ENCODE measurements around the gene RCE1.
A peak's percentile ranks its signal among the peaks of the same experiment; 100 is the strongest.
"Not testable (repeated sequence)": the region's sequence is repeated elsewhere in the genome, so short reads cannot be mapped to it uniquely, and the experiment has no call there.

RCE1 gene, protein sequence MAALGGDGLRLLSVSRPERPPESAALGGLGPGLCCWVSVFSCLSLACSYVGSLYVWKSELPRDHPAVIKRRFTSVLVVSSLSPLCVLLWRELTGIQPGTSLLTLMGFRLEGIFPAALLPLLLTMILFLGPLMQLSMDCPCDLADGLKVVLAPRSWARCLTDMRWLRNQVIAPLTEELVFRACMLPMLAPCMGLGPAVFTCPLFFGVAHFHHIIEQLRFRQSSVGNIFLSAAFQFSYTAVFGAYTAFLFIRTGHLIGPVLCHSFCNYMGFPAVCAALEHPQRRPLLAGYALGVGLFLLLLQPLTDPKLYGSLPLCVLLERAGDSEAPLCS

DNA sequence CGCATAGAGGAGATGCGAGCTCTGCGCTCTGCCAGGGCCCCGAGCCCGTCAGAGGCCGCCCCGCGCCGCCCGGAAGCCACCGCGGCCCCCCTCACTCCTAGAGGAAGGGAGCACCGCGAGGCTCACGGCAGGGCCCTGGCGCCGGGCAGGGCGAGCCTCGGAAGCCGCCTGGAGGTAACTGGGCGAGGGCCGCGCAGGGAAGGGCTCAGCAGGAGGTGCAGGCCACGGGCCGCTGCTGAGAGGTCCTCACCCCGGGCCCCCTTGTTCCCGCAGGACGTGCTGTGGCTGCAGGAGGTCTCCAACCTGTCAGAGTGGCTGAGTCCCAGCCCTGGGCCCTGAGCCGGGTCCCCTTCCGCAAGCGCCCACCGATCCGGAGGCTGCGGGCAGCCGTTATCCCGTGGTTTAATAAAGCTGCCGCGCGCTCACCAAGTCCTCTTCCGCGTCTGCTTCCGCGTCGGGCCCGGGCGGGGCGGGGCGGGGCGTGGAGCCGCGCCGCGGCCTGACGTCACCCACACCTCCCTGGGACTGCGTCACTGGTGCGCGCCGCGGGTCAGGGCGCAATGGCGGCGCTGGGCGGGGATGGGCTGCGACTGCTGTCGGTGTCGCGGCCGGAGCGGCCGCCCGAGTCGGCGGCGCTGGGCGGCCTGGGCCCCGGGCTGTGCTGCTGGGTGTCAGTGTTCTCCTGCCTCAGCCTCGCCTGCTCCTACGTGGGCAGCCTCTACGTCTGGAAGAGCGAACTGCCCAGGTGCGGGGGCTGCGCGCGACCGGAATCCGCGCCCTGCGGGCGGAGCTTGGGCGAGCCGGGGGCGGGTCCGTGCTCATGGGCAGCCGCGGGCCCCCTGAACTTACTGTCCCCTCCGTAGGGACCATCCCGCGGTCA, at the start of gene RCE1:
Gene RCE1, plus strand, starts transcription at position 546 of the 880 bp plus-strand sequence. Its CDS starts 15 bp downstream, at position 561.
- DNase-seq: peak; percentile 86

DNA sequence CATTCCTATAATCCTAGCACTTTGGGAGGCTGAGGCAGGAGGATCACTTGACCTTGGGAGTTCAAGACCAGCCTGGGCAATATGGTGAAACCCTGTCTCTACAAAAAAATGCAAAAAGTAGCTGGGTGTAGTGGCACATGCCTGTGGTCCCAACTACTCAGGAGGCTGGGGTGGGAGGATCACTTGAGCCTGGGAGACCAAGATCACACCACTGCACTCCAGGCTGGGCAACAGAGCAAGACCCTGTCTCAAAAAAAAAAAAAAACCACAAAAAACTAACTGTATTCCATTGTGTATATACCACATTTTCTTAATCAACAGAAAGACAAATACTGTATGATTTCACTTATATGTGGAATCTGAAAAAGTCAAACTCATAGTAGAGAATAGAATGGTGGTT, 43.4 kb upstream of the RCE1 start:
- not testable (repeated sequence) for DNase-seq

DNA sequence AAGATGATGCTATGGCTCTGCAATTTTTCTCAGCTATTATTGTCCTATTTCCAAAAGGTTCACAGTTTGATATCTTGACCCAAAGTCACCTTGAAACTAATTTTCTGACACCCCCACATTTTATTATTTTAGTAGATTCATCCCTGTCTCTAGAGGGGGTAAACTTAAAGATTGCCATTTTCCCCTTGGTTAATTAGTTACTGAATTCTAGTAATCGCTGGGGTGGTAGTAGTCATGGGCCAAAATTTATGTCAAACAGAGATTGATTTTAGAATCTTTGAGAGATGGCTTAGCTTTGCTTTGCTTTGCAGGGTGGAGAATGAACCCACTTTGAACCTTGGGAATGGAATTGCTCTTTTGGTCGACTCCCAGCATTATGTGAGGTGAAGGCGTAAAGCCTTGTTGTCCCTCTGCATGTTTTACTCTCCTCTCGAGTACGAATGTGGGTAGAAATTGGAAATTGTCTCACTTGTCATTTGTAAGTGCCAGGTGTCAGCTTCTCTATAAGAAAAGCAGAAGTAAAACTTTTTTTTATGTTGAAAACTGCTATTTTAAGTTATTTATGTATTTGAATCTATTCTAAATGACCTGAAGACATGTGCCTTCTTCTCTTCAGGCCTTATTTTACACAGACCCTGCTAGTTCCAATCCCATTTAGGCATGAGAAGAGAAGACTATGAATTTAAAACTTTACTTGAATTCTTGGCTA, 42.4 kb upstream of the RCE1 start:
- DNase-seq: no peak

DNA sequence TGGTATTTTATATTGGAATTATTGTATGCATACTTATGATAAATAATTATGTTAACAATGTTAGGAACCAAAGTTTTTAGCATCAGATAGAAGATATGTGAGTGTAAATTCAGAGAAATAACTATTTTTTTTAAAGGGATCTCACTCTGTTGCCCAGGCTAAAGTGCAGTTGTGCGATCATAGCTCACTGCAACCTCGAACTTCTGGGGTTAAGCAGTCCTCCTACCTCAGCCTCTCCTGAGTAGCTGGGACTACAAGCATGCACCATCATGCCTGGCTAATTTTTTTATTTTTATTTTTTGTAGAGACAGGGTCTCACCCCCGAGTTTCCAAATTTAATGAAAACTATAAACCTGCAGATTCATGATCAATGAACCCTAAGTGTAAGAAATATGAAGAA, 33.6 kb upstream of the RCE1 start:
- DNase-seq: no peak

DNA sequence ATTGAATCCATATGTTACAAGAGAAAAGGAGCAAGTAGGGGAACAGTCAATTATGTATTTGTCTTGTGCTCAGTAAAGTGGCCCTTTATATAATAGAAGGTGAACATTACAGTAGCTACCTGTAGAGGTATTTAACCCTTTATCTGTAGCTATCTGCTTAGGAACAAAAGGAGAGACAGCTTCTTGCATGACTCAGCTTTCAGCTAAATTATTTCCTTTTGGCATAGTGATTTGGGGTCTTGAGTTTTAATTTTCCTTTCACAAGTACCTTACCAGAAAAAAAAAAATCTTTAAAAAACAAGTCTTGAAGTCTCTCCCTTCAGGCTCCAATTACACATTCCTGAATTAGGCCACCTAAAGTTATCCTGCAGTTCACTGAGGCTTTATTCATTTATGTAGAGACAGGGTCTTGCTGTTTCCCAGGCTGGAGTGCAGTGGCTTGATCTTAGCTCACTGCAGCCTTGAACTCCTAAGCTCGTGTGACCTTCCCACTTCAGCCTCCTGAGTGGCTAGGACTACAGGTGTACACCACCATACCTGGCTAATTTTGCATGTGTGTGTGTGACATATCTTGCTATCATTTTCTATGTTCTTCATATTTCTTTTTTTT, 32.6 kb upstream of the RCE1 start:
- DNase-seq: no peak

DNA sequence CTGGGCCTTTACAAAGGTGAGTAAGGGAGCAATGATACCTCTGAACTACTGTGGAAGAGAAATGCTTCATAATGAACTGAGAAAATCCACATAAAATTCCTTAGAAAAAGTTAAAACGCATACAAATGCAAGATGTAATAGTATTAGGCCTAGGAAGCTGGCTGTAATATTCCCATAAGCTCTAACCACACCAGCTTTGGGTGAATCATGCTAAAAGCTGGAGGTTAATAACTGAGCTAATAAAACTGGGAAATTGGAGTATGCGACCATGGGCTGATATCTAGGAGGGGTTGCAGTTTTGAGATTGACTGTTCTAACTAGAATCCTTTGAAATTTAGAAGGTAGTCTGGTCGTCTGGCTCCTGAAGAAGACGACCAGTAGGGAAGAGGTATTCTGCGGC, 28.6 kb upstream of the RCE1 start:
- DNase-seq: no peak

DNA sequence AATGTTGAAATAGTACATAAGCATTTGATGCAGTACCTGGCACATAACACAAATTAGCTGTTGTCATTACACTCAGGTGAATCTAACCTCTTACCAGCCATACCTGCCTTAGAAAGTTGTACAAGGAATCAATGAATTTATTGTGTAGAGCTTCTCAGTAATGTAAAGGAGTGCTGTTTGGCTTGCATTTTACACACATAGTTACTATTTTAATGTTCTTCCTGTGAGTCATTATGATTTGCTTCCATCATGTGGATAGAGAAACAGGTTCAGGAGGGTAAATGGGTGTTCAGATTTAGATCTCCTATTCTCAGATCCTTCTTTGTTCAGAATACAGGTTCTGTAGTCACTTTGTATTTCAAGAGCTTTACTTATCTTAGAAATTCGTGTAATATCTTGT, 27.6 kb upstream of the RCE1 start:
- DNase-seq: no peak

DNA sequence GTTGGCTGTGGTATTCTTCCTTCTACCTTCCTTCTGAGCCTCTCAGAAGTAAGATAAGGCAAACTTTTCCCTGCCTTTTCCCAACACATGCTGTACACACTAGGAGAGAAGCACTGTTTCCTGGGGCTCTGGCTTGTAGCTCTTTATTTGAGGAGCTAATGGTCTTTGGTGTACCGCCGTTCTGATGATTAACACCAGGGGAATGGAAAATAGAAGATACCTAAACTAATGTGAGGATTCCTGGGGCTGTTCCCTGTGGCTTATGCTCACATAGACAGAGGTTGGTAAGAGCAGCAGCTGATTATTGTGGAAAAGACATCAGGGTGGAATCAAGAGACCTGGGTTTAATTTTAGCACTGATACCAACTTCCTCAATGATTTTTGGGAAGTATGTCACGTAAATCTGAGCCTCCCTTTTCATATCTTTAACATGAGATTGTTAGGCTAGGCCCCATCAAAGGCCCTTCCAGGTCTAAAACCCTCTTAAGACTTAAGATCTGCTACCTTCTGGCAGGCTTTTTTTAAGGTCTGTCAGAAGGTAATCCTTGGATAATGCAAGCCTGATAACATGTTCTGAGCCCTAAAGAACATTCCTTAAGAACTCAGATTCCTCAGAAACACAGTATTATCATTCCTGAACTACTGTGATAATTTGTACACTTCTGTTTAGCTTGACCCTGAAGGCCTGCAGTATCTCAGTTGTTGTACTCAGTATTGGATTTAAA, 24.8 kb upstream of the RCE1 start:
- DNase-seq: no peak

DNA sequence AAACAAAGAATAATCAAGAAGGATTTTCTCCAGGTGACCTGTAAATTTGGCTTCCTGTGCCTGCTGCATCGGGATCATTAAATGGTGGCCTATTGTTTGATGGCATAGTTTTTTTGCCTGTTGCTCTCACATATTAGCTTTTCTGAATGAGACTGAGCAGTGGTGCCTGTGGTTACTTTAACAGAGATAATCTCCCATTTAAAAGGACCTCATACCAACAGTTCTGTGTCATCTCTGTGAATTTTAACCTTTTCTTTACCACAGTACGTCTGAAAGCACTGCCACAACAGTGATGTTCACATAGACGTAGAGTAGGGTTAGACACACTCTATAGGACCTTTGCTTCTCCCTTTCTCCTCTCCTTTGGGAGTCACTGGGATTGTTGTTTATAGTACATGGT, 22.9 kb upstream of the RCE1 start:
- DNase-seq: no peak

DNA sequence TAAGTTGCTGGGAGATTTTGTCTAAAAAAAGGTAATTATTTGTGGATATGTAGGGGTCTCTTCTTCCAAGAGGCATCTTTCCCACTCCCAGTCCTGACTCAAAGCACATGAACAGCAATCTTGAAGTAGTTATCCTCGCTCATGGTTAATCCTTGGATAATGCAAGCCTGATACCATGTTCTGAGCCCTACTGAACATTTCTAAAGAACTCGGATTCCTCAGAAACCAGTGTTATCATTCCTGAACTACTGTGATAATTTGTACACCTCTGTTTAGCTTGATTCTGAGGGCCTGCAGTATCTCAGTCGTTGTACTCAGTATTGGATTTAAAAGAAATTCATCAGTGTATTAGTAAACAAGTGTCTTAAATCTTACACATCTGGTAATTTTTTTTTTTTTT, 22.3 kb upstream of the RCE1 start:
- no peak for DNase-seq

DNA sequence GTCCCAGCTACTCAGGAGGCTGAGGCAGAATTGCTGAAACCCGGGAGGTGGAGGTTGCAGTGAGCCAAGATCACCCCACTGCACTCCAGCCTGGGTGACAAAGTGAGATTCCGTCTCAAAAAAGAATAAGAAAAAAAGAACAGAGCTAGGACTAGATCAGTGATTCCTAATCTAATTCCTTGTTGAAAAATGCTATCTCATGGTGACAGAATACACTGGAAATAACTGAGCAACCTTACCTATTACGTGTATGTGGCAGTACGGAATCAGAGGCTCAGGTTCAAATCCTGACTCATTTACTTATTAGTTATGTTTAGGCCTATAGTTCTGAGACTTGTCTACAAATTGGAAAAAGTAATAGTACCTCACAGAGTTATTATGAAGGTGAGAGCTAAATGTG, 19.5 kb upstream of the RCE1 start:
- no peak for DNase-seq

DNA sequence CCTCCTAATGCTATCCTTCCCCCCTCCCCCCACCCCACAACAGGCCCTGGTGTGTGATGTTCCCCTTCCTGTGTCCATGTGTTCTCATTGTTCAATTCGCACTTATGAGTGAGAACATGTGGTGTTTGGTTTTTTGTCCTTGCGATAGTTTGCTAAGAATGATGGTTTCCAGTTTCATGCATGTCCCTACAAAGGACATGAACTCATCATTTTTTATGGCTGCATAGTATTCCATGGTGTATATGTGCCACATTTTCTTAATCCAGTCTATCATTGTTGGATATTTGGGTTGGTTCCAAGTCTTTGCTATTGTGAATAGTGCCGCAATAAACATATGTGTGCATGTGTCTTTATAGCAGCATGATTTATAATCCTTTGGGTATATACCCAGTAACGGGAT, 18.7 kb upstream of the RCE1 start:
- not testable (repeated sequence) for DNase-seq

DNA sequence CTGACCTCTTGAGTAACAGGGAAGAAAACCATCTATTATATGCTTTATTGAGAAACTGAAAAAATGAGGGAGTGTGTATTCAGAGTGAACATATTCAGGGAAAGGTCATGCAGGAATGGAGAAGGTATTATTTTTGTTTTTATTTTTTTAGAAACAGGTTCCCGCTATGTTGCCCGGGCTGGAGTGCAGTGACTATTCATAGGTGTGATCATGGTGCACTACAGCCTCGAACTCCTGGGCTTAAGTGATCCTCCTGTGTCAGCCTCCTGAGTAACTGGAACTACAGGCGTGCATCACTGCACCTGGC, 8.7 kb upstream of the RCE1 start:
- no peak for DNase-seq

DNA sequence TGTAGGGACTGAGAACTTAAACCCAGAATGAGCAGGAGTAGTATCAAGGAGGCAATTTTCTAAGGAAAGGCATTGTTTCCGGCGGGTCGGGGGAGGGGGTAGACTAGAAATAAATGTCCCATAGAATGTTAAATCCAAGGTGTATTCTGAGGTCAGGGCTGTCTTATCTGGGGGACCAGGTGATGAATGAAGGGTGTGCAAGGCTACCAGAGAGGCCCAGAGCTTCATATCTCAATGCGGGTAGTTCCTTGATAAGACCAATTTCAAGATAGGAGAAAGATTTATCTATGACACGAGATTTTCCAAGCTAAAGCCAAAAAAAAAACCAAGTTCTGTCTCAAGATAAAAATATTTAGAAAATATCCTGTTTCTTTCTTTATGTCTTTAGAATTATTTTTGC, 8.3 kb upstream of the RCE1 start:
- DNase-seq: no peak

DNA sequence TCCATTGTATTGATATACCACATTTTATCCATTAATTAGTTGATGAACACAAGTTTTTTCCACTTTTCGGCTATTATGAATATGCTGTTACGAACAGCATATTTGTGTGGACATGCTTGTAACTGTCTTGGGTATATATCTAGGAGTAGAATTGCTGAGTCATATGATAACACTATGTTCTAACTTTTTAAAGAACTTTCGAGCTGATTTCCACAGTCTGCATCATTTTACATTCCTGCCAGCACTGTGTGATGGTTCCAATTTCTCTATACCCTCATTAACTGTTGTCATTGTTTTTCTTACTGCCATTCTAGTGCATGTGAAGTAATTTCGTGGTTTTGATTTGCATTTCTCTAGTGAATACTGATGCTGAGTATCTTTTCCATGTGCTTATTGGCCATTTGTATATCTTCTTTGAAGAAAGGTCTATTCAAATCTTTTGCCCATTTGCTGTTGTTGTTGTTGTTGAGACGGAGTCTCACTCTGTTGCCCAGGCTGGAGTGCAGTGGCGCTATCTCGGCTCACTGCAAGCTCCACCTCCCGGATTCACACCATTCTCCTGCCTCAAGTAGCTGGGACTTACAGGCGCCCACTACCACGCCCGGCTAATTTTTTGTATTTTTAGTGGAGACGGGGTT, 7.4 kb upstream of the RCE1 start:
- DNase-seq: no peak

DNA sequence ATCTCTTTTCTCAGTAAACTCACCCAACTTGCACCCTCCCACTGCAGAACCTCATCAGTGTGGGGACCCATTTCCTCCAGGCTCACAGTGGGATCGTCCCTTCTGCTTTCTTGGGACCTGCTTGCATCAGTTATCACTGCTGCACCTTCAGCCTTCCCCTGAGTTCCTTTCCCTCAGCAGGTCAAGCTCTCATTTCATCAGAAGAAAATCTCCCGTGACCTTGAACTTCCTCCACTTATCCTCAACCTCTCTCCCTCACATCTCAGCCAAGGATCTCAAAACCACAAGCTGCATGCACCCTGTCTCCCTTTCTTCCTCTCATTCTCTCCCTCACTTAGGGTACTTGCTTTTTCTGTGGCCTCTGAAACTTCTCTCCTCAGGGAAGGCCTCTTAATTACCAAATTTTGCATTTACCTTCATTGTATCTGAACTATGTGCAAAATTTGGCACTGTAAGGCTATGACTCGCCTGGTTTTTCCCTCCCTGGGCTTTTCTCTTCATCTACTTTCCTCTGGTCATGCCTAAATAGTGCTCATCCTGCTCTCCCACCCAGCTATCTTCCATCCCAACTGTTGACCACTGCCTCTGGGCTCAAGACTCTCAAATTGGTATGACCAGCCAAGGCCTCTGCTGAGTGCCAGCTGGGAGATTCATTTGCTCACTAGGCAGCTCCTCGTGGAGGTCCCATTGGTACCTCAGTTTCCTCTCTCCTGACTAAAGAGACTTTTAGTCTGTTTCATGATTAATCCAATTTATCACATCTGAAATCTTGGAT, 2.7 kb upstream of the RCE1 start:
- DNase-seq: no peak

DNA sequence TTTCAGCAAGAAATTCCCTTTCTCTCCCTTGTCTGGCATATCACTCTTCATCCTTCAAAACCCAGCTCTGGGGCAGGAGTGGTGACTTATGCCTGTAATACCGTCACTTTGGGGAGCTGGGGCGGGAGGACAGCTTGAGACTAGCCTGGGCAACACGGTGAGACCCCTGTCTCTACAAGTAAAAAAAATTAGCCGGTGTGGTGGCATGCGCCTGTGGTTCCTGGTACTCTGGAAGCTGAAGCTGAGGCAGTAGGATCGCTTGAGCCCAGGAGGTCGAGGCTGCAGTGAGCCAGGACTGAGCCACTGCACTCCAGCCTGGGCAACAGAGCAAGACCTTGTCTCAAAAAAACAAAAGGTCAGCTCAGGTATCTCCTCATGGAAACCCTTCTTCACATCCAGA, 1.4 kb upstream of the RCE1 start:
- DNase-seq: no peak

DNA sequence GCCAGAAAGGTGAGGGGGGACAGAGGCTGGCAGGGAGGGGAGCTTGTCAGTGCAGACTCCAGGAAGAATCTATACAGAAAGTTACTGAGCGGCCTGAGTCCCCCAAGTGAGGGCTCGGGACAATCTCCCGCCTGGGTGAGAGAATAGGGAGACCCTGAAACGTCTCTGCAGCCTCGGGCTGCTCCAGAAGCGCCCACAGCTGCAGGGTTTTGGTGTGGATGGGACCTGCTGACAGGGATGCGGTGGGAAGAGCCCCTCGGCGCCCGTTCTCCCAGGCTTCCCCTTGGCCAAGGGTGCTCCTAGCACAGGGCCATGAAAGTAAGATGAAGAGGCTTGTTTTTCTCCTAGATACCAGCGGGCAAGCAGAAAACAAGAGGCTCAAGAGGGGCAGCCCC, 743 bp upstream of the RCE1 start:
- DNase-seq: no peak

DNA sequence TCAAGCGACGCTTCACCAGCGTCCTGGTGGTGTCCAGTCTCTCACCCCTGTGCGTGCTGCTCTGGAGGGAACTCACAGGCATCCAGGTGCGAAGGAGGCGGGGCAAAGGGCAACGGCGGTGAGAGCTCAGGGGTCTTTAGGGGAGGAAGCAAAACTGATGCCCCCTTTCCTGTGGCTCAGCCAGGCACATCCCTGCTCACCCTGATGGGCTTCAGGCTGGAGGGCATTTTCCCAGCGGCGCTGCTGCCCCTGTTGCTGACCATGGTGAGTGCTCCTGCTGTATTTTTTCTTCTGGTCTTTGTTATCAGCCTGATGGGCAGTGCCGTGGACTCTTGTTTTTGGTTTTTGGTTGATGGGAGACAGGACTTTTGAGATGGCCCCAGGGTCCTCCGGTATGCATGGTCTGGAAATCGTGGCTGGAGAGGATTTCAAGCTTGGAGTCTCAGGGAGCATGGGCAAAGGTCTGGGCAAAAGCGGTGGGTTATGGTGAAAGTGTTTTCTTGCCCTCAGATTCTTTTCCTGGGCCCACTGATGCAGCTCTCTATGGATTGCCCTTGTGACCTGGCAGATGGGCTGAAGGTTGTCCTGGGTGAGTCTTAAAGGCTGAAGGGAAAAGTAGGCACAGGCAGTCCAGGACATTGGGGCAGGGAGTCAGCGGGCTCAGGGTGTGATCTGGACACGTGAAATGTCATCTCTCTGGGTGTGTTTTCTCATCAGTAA, 695 bp downstream of the RCE1 start:
- peak; percentile 5 for DNase-seq

DNA sequence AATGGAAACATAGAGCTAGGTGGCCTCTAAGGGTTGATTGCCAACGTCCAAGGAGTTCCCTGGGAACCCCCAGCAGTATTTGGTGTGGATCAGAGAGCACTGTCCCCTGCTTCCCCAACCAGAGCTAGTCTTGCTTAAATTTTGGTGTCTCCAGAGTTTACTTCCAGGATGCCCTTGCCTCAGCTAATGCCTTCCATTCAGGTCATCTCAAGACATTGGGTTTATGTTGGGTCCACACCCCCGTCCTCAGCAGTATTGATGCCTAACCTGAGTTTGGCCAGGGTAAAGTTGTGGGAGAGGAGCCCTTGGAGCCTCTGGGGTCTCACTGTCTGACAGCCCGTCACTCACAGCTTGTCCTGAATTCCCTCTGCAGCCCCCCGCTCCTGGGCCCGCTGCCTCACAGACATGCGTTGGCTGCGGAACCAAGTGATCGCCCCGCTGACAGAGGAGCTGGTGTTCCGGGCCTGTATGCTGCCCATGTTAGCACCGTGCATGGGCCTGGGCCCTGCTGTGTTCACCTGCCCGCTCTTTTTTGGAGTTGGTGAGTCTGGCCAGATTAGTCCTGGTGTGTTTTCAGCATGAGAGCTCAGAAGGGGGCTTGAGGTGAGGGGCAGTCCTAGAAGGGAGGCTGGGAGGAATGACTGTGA, 1.4 kb downstream of the RCE1 start:
- DNase-seq: peak; percentile 6
